Progenitor cell of endocrine pancreas (in vitro differentiated cells): ENCODE results near the gene PTPRC. TPM values are rescaled to one million over a fixed set of nuclear protein-coding genes. Genes with fewer than 3 reads are reported as not detected.

Experiments used
- DNase-seq: peaks from one replicate; pipeline ENCODE4 v3.0.0; 2021; ENCODE audit warnings: low spot score; ENCODE audit not compliant: unreplicated experiment
- H3K27ac Mint-ChIP-seq: 2 replicates; pipeline ENCODE4 v1.8.0; 2021; ENCODE audit warnings: mild to moderate bottlenecking, moderate library complexity, mixed read lengths
- H3K27me3 Mint-ChIP-seq: 2 replicates; pipeline ENCODE4 v1.8.0; 2021; ENCODE audit warnings: mixed read lengths
- H3K36me3 Mint-ChIP-seq: 2 replicates; pipeline ENCODE4 v1.8.0; 2022; ENCODE audit warnings: mixed read lengths; ENCODE audit not compliant: insufficient read depth
- H3K4me1 Mint-ChIP-seq: 2 replicates; pipeline ENCODE4 v1.8.0; 2021; ENCODE audit warnings: low read depth, mixed read lengths
- H3K4me3 Mint-ChIP-seq: 2 replicates; pipeline ENCODE4 v1.8.0; 2021; ENCODE audit warnings: low read depth, mild to moderate bottlenecking, moderate library complexity, mixed read lengths
- H3K9me3 Mint-ChIP-seq: 2 replicates; pipeline ENCODE4 v1.8.0; 2021; ENCODE audit warnings: low read depth, mixed read lengths
- CTCF ChIP-seq: fragments of 200-600 bp; sonication (generic); IDR thresholded peaks from one replicate; pipeline ENCODE4 v1.5.0; 2021; ENCODE audit warnings: antibody characterized with exemption, mild to moderate bottlenecking; ENCODE audit not compliant: unreplicated experiment
- total RNA-seq: library from RNA; stranded (reverse); gene quantifications from 2 replicates; pipeline ENCODE4 v1.2.1, GENCODE V29; 2021

Gene PTPRC
- total RNA-seq, 1 donor from 2014 or later, result not detected

GRCh38 chr1:198711837-198712236, 73.0 kb downstream of the PTPRC start:
- Mint-ChIP-seq H3K4me3 (no peak overlapping the region), H3K4me1 (no peaks in the 10 kb centered on the region), H3K27me3 (no peaks in the 10 kb centered on the region), H3K9me3 (no peaks in the 10 kb centered on the region), H3K36me3 (no peaks in the 10 kb centered on the region), H3K27ac (no peak overlapping the region)
- no peak for TF ChIP-seq CTCF
- DNase-seq, result no peak

GRCh38 chr1:198713081-198713480, 74.2 kb downstream of the PTPRC start:
- no peak overlapping the region for H3K27ac Mint-ChIP-seq

GRCh38 chr1:198714271-198714670, 75.4 kb downstream of the PTPRC start:
- H3K36me3 Mint-ChIP-seq, result no peaks in the 10 kb centered on the region
- no peak overlapping the region for H3K4me3 Mint-ChIP-seq
- no peaks in the 10 kb centered on the region for H3K27me3 Mint-ChIP-seq
- no peaks in the 10 kb centered on the region for H3K9me3 Mint-ChIP-seq
- no peak for TF ChIP-seq CTCF
- no peaks in the 10 kb centered on the region for H3K4me1 Mint-ChIP-seq
- no peak overlapping the region for H3K27ac Mint-ChIP-seq
- no peak for DNase-seq

More at GRCh38 chr1:198713081-198713480, 74.2 kb downstream of the PTPRC start:
- Mint-ChIP-seq H3K4me3 (no peak overlapping the region), H3K9me3 (no peaks in the 10 kb centered on the region), H3K4me1 (no peaks in the 10 kb centered on the region), H3K36me3 (no peaks in the 10 kb centered on the region), H3K27me3 (no peaks in the 10 kb centered on the region)
- DNase-seq, result no peak
- no peak for TF ChIP-seq CTCF

GRCh38 chr1:198716051-198716450, 77.2 kb downstream of the PTPRC start:
- DNase-seq, result no peak
- no peak for TF ChIP-seq CTCF
- no peak overlapping the region for H3K4me3 Mint-ChIP-seq
- H3K27me3 Mint-ChIP-seq, result no peaks in the 10 kb centered on the region
- no peaks in the 10 kb centered on the region for H3K4me1 Mint-ChIP-seq
- no peak overlapping the region for H3K27ac Mint-ChIP-seq
- H3K9me3 Mint-ChIP-seq, result no peaks in the 10 kb centered on the region
- H3K36me3 Mint-ChIP-seq, result no peaks in the 10 kb centered on the region

GRCh38 chr1:198717510-198717909, 78.7 kb downstream of the PTPRC start:
- Mint-ChIP-seq H3K27me3 (no peaks in the 10 kb centered on the region), H3K4me3 (no peak overlapping the region), H3K4me1 (no peaks in the 10 kb centered on the region), H3K27ac (no peak overlapping the region), H3K9me3 (no peaks in the 10 kb centered on the region), H3K36me3 (no peaks in the 10 kb centered on the region)
- no peak for TF ChIP-seq CTCF
- DNase-seq, result no peak

- Mint-ChIP-seq H3K4me1 (no peaks in the 10 kb centered on the region), H3K4me3 (no peak overlapping the region), H3K9me3 (no peaks in the 10 kb centered on the region), H3K36me3 (no peaks in the 10 kb centered on the region), H3K27me3 (no peaks in the 10 kb centered on the region), H3K27ac (no peak overlapping the region)
- DNase-seq, result no peak
- no peak for TF ChIP-seq CTCF
These were observed 84.3 kb downstream of the PTPRC start for GRCh38 chr1:198723127-198723526.
